Smooth muscle cell (in vitro differentiated cells): ENCODE measurements around the gene RPAP3. TPM values are rescaled to one million over a fixed set of nuclear protein-coding genes. Genes with fewer than 3 reads are reported as not detected.

ENCODE experiments used
- DNase-seq: peaks from one replicate; lab custom pipeline; 2025; ENCODE audit not compliant: unreplicated experiment; lab: John Stamatoyannopoulos, UW
- H2AFZ ChIP-seq: fragments of 200-600 bp; sonication (generic); 2 replicates; pipeline ENCODE4 v1.6.0; 2016; ENCODE audit warnings: antibody characterized with exemption, low read depth, mild to moderate bottlenecking
- H3F3A ChIP-seq: fragments of 200-600 bp; sonication (generic); 2 replicates; pipeline ENCODE4 v1.6.0; 2017; ENCODE audit warnings: antibody characterized with exemption, low read depth
- H3K27ac ChIP-seq: fragments of 200-600 bp; sonication (generic); 2 replicates; pipeline ENCODE4 v1.5.1; 2016; ENCODE audit warnings: low read depth, mild to moderate bottlenecking
- H3K27me3 ChIP-seq: fragments of 200-600 bp; sonication (generic); 2 replicates; pipeline ENCODE4 v1.6.1; 2016; ENCODE audit warnings: low read depth, mild to moderate bottlenecking
- H3K36me3 ChIP-seq: fragments of 200-600 bp; sonication (generic); 2 replicates; pipeline ENCODE4 v1.5.1; 2016; ENCODE audit warnings: low read depth
- H3K4me1 ChIP-seq: fragments of 200-600 bp; sonication (generic); 2 replicates; pipeline ENCODE4 v1.5.1; 2016; ENCODE audit warnings: low read depth
- H3K4me2 ChIP-seq: fragments of 200-600 bp; sonication (generic); 2 replicates; pipeline ENCODE4 v1.6.0; 2016; ENCODE audit warnings: mild to moderate bottlenecking
- H3K4me3 ChIP-seq: fragments of 200-600 bp; sonication (generic); 2 replicates; pipeline ENCODE4 v1.5.1; 2016; ENCODE audit warnings: mild to moderate bottlenecking
- H3K79me2 ChIP-seq: fragments of 200-600 bp; sonication (generic); 2 replicates; pipeline ENCODE4 v1.6.0; 2016; ENCODE audit warnings: low read depth, mild to moderate bottlenecking
- H3K9ac ChIP-seq: fragments of 200-600 bp; sonication (generic); 2 replicates; pipeline ENCODE4 v1.6.0; 2016; ENCODE audit warnings: low read depth
- H3K9me3 ChIP-seq: fragments of 200-600 bp; sonication (generic); replicated peaks from 2 replicates; pipeline ENCODE4 v1.5.1; 2016; ENCODE audit warnings: low read depth
- H4K20me1 ChIP-seq: fragments of 200-600 bp; sonication (generic); 2 replicates; pipeline ENCODE4 v1.6.0; 2016; ENCODE audit warnings: low read depth
- WGBS: methylation state at CpG from one replicate; pipeline ENCODE4 v1.1.7; 2016; ENCODE audit warnings: low lambda C conversion rate; 5-methylcytosine and 5-hydroxymethylcytosine counted together
- polyA plus RNA-seq: library from polyadenylated mRNA; unstranded; fragments of >200 nt; fragmentation: Nextera tagmentation; extraction: Ambion mirVana; gene quantifications from 2 replicates; pipeline ENCODE4 v1.2.1, GENCODE V29; 2016
- total RNA-seq: library from RNA; depleted of rRNA; stranded (reverse); fragments of >200 nt; gene quantifications from 2 replicates; pipeline ENCODE4 v1.2.3, GENCODE V29; 2014
- TF ChIP-seq, protein P1 (sequence below): fragments of 200-600 bp; sonication (generic); IDR thresholded peaks from 2 replicates; pipeline ENCODE4 v1.5.1; 2017; ENCODE audit warnings: borderline replicate concordance, mild to moderate bottlenecking, antibody characterized with exemption; ENCODE audit not compliant: insufficient read depth, poor library complexity, severe bottlenecking

RPAP3 gene
- total and polyA plus RNA-seq, 2 experiments from 2014 or later, result 17.0 to 23.0 TPM

- no peak overlapping the region for H3K4me3 ChIP-seq
- no peak for DNase-seq
- H3K27ac ChIP-seq, result no peak overlapping the region
- 91% methylated on average over 5 of the region's 5 CpGs for WGBS
- no peak overlapping the region for H3K4me2 ChIP-seq
- no peaks in the 10 kb centered on the region for H3K9me3 ChIP-seq
- no peak overlapping the region for H3K9ac ChIP-seq
- H3K27me3 ChIP-seq, result no peaks in the 10 kb centered on the region
- no peak overlapping the region for H2AFZ ChIP-seq
- H3K36me3 ChIP-seq, result no peaks in the 10 kb centered on the region
- TF ChIP-seq, protein P1, sequence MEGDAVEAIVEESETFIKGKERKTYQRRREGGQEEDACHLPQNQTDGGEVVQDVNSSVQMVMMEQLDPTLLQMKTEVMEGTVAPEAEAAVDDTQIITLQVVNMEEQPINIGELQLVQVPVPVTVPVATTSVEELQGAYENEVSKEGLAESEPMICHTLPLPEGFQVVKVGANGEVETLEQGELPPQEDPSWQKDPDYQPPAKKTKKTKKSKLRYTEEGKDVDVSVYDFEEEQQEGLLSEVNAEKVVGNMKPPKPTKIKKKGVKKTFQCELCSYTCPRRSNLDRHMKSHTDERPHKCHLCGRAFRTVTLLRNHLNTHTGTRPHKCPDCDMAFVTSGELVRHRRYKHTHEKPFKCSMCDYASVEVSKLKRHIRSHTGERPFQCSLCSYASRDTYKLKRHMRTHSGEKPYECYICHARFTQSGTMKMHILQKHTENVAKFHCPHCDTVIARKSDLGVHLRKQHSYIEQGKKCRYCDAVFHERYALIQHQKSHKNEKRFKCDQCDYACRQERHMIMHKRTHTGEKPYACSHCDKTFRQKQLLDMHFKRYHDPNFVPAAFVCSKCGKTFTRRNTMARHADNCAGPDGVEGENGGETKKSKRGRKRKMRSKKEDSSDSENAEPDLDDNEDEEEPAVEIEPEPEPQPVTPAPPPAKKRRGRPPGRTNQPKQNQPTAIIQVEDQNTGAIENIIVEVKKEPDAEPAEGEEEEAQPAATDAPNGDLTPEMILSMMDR, result no peak
- no peaks in the 10 kb centered on the region for H3F3A ChIP-seq
- no peaks in the 10 kb centered on the region for H3K79me2 ChIP-seq
- H4K20me1 ChIP-seq, result no peaks in the 10 kb centered on the region
- H3K4me1 ChIP-seq, result peaks cover 8% of the 10 kb centered on the region
Observed at GRCh38 chr12:47746073-47746472, 40.2 kb upstream of the RPAP3 start.

GRCh38 chr12:47745485-47746041 lies 39.7 kb upstream of the RPAP3 start:
- Histone ChIP-seq H4K20me1 (no peaks in the 10 kb centered on the region), H3F3A (no peaks in the 10 kb centered on the region), H3K9ac (no peak overlapping the region), H3K27ac (no peak overlapping the region), H3K4me1 (peaks cover 12% of the 10 kb centered on the region), H2AFZ (no peak overlapping the region), H3K36me3 (no peaks in the 10 kb centered on the region), H3K4me3 (no peak overlapping the region), H3K27me3 (no peaks in the 10 kb centered on the region), H3K79me2 (no peaks in the 10 kb centered on the region), H3K4me2 (no peak overlapping the region), H3K9me3 (no peaks in the 10 kb centered on the region)
- TF ChIP-seq, protein P1, result no peak
- WGBS, result 82% methylated on average over 16 of the region's 16 CpGs
- no peak for DNase-seq

DNA sequence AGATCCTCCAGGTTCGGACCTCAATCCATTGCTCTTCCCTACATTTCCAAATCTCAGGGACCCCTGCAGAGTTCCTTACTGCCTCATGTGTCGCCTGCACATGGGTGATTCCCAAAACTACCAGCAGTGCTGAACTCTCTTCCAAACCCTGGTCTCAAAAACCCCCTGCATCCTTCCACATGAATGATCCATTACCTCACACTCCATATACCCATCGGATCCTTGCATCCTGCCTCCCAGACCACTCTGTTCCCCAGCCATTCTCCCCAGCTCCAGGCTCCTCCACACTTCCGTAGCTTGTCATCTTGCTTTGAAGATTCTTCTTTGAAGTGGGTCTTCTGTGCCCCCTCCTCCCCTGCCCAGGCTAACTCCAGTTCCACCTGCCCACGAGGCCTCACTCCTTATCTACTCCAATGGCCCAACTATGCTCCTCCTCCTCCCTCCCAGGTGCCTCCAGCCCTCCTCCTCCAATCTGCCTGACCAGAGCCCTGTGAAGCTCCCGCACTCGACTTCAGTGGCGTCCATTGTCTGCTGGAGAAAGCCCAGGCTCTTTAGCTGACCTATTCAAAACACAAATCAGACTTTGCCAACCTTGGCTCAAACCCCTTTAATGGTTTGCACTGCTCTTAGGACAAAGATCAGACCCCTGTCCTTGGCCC lies 39.1 kb upstream of the RPAP3 start:
- Histone ChIP-seq H3K9me3 (no peaks in the 10 kb centered on the region), H3K4me1 (peaks cover 12% of the 10 kb centered on the region), H4K20me1 (no peaks in the 10 kb centered on the region), H3K27me3 (no peaks in the 10 kb centered on the region), H3K4me2 (no peak overlapping the region), H2AFZ (no peak overlapping the region), H3K79me2 (no peaks in the 10 kb centered on the region), H3K27ac (no peak overlapping the region), H3K4me3 (no peak overlapping the region), H3F3A (no peaks in the 10 kb centered on the region), H3K9ac (no peak overlapping the region), H3K36me3 (no peaks in the 10 kb centered on the region)
- TF ChIP-seq, protein P1, result no peak
- DNase-seq, result no peak
- 83% methylated on average over 8 of the region's 8 CpGs for WGBS
